ENCODE results near the gene PCID2.
A peak's percentile ranks its signal among the peaks of the same experiment; 100 is the strongest.

Gene PCID2

GRCh38 chr13:113229161-113229560 is 20.7 kb upstream of the PCID2 start:
- DNase-seq (ENCODE audit: low read depth): no peak
- TF ChIP-seq, protein P1, sequence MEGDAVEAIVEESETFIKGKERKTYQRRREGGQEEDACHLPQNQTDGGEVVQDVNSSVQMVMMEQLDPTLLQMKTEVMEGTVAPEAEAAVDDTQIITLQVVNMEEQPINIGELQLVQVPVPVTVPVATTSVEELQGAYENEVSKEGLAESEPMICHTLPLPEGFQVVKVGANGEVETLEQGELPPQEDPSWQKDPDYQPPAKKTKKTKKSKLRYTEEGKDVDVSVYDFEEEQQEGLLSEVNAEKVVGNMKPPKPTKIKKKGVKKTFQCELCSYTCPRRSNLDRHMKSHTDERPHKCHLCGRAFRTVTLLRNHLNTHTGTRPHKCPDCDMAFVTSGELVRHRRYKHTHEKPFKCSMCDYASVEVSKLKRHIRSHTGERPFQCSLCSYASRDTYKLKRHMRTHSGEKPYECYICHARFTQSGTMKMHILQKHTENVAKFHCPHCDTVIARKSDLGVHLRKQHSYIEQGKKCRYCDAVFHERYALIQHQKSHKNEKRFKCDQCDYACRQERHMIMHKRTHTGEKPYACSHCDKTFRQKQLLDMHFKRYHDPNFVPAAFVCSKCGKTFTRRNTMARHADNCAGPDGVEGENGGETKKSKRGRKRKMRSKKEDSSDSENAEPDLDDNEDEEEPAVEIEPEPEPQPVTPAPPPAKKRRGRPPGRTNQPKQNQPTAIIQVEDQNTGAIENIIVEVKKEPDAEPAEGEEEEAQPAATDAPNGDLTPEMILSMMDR (conservative IDR thresholded peaks at IDR 0.05; ENCODE audit: low read depth, low read length): no peak
- no peak overlapping the region for H3K4me3 ChIP-seq (ENCODE audit: low read depth, low read length)

GRCh38 chr13:113226873-113227450 is 18.5 kb upstream of the PCID2 start:
- peak; percentile 54 for DNase-seq (ENCODE audit: low read depth)
- TF ChIP-seq, protein P1 (conservative IDR thresholded peaks at IDR 0.05; ENCODE audit: low read depth, low read length): no peak
- H3K4me3 ChIP-seq (ENCODE audit: low read depth, low read length): no peak overlapping the region

DNA sequence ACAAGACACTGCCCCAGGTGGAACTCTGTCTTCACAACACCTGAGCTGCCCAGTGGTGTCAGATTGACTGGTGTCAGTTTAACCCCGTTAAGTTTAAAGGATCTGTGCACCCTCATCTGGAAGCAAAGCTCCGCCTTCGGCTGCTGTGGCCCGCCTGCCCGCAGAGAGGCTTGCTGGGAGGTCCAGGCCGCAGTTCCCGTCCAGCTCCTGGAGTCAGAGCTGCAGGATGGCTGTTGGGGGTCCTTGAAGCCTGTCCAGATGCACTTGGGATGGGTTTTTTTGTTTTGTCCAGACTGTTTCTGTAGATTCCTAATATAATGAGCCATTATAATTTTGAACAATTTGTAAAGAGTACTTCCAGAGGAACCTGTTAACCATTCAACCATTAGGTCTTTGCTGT is 17.0 kb upstream of the PCID2 start:
- no peak overlapping the region for H3K4me3 ChIP-seq (ENCODE audit: low read depth, low read length)
- no peak for DNase-seq (ENCODE audit: low read depth)
- TF ChIP-seq, protein P1 (conservative IDR thresholded peaks at IDR 0.05; ENCODE audit: low read depth, low read length): no peak

- DNase-seq (ENCODE audit: low read depth): no peak
- H3K4me3 ChIP-seq (ENCODE audit: low read depth, low read length): no peak overlapping the region
- TF ChIP-seq, protein P1 (conservative IDR thresholded peaks at IDR 0.05; ENCODE audit: low read depth, low read length): no peak
These were observed 16.0 kb upstream of the PCID2 start for GRCh38 chr13:113224486-113224885.

- DNase-seq (ENCODE audit: low read depth): no peak
- no peak overlapping the region for H3K4me3 ChIP-seq (ENCODE audit: low read depth, low read length)
- TF ChIP-seq, protein P1 (conservative IDR thresholded peaks at IDR 0.05; ENCODE audit: low read depth, low read length): no peak
These were observed 14.6 kb upstream of the PCID2 start for GRCh38 chr13:113223070-113223469.

GRCh38 chr13:113220877-113221276 is 12.4 kb upstream of the PCID2 start:
- TF ChIP-seq, protein P1 (conservative IDR thresholded peaks at IDR 0.05; ENCODE audit: low read depth, low read length): peak; percentile 61
- peak; percentile 48 for DNase-seq (ENCODE audit: low read depth)
- no peak overlapping the region for H3K4me3 ChIP-seq (ENCODE audit: low read depth, low read length)

- peak; percentile 48 for DNase-seq (ENCODE audit: low read depth)
- TF ChIP-seq, protein P1 (conservative IDR thresholded peaks at IDR 0.05; ENCODE audit: low read depth, low read length): no peak
- H3K4me3 ChIP-seq (ENCODE audit: low read depth, low read length): no peak overlapping the region
These were observed 11.7 kb upstream of the PCID2 start for GRCh38 chr13:113220141-113220598.
